H7 (cell line): ENCODE results near the gene ABHD14A. TPM values are rescaled to one million over a fixed set of nuclear protein-coding genes. Genes with fewer than 3 reads are reported as not detected.

Experiments
- DNase-seq: peaks from one replicate; pipeline ENCODE4 v3.0.0; 2012
- H3K27me3 ChIP-seq: 2 replicates; pipeline ENCODE4 v1.6.0; 2011; ENCODE audit warnings: mild to moderate bottlenecking, low read length; ENCODE audit not compliant: control insufficient read depth, insufficient read depth
- H3K36me3 ChIP-seq: replicated peaks from 2 replicates; pipeline ENCODE4 v1.5.1; 2011; ENCODE audit warnings: low read length; ENCODE audit not compliant: control insufficient read depth, insufficient read depth
- H3K4me3 ChIP-seq: 2 replicates; pipeline ENCODE4 v1.5.1; 2011; ENCODE audit warnings: low read depth, mild to moderate bottlenecking, control low read depth, low read length, moderate library complexity; ENCODE audit not compliant: insufficient read depth
- total RNA-seq: library from RNA; depleted of rRNA; stranded (reverse); fragments of >200 nt; shearing (Covaris generic); gene quantifications from 2 replicates; pipeline ENCODE4 v1.2.3, GENCODE V29; 2014

ABHD14A gene
- total RNA-seq, 1 experiment from 2014 or later = 7.7 TPM

DNA sequence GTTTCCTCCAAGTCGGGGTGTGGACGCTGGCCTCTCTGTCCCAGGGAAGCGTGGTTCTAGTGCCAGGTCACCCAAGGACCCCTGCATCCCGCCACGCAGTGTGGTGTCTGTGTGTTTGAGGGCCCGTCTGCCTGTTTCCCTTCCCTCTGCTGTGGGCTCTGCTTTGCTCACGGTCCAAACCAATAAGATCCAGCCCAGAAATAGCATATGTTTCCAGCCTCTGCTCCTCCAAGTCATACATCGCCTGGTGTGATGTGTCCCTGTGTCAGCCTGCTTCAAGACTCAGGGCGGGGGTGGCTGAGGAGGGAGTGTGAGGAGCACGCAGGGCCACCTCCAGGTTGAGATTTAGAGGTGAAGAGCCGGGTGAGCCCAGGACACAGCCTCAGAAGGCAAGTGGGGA, 42.7 kb downstream of the ABHD14A start:
- no peaks in the 10 kb centered on the region; the same call in 1 of the 2 replicates for H3K27me3 ChIP-seq
- H3K36me3 ChIP-seq = no peaks in the 10 kb centered on the region
- no peak for DNase-seq
- H3K4me3 ChIP-seq = no peak overlapping the region

DNA sequence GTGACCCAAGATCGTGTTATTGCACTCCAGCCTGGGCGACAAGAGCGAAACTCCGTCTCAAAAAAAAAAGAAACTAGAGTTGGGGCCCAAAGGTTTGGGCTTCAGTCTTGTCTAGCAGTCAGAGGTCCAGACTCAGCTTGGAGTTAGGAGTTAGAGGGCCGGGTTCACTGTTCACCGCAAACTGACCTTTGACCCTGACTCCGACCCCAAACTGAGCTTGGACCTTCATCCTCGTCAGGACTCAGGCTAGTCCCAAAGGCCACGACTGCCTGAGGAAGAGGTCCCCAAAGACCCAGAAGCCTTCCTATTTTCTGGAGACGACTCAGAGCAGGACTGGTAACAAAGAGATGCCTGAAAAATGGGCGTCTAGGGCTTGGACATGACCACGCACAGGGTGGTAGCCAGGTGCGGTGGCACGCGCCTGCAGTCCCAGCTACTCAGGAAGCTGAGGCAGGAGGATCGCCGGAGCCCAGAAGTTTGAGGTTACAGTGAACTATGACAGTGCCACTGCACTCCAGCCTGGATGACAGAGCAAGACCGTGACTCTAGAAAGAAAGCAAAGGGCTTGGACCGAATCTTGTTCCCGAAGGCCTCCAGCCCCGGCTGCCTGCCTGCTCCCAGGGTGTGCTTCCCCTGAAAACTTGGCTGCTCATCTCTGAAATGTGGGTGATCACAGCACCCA, 43.6 kb downstream of the ABHD14A start:
- Histone ChIP-seq H3K4me3 (no peak overlapping the region), H3K36me3 (no peaks in the 10 kb centered on the region), H3K27me3 (no peaks in the 10 kb centered on the region; the same call in 1 of the 2 replicates)
- DNase-seq = no peak

DNA sequence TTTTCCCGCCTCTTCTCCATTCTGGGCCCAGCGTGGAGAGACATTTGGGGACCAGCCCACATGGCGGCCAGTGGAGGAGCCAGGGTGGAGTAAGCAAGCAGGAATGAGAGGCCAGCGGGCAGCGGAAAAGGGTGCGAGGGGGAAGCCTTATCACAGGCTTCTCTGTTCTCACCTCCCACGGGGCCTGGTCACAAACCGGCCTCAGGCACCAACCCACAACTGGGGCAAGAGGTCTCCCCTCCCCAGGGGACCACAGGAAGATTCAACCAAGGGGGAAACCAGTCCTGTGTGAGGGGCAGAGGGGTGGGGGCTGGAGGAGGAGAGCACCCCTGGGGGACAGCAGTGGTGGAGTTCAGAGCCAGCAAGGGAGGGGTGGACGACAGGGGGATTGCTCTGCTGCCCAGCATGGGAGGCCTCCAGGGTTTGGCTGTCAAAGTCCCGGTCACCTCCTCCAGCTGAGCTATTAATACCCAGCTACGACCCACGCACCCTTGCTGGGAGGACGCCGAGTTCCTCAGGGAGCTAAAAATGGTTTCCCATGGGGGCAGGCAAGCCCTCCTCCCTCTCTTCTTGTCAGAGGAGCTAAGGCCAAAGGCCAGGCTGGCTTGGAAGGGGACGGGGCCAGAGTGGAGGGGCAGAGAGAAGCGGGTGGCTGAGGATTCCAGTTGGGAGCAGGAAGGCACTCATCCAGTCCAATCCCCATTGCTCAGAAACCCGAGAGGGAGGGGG, 44.7 kb downstream of the ABHD14A start:
- H3K4me3 ChIP-seq = no peak overlapping the region
- no peaks in the 10 kb centered on the region for H3K27me3 ChIP-seq
- no peaks in the 10 kb centered on the region for H3K36me3 ChIP-seq
- DNase-seq = no peak

DNA sequence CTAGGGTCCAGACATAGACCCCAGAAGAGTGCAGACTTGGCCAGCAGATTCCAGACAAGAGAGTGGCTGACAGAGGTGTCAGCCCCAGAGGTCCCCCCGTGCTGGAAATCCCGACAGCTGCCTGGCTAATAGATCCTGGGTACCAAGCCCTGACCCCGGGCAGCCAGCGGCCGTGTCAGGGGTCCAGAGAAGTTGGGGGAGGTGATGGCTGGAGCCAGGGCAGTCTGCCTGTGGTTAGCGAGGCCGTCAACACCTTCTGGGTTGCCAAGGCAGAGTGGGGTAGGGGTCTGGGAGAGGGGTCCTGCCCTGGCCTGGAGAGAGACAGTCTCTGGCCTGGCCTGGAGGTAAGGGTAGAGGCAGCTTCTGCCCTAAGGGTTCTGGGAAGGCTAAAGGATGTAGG, 45.9 kb downstream of the ABHD14A start:
- H3K4me3 ChIP-seq = no peak overlapping the region
- H3K27me3 ChIP-seq = no peaks in the 10 kb centered on the region
- H3K36me3 ChIP-seq = no peaks in the 10 kb centered on the region
- no peak for DNase-seq

DNA sequence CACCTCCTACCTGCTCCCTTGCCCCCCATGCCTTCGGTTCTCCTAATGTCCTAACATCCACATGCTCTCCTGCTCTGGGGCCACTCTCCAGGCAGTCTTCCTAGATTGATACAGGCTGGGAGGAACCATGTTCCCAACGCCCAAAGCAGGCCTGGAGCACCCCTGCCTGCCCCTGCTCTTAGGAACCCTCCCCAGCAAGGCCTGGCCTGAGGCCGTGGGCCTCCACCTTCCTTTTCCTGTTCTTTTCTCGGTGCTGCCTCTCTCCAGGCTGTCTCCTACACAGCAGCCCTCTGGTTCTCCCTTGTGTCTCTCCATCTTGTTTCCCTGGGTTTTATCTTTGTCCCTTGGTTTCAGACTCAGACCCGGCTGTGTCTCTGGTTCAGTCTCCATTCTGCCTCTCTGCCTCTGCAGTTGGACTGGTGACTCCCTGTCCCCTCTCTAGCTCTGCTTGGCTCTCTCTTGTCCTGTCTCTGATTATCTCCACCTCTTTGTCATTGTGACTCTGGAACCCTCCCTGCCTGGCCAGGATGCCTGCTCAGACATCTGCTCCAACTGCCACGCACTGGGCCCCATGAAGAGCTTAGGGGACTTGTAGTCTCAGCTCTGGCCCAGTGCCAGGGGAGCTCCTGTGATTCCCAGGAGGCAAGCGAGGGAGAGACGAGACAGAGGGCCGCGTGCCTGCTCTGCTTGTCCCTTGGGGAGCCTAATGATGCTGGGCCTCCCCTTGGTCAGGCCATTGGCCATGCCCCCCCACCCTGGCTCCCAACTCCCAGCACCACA, 46.8 kb downstream of the ABHD14A start:
- Histone ChIP-seq H3K36me3 (no peaks in the 10 kb centered on the region), H3K4me3 (no peak overlapping the region), H3K27me3 (no peaks in the 10 kb centered on the region)
- DNase-seq = no peak

DNA sequence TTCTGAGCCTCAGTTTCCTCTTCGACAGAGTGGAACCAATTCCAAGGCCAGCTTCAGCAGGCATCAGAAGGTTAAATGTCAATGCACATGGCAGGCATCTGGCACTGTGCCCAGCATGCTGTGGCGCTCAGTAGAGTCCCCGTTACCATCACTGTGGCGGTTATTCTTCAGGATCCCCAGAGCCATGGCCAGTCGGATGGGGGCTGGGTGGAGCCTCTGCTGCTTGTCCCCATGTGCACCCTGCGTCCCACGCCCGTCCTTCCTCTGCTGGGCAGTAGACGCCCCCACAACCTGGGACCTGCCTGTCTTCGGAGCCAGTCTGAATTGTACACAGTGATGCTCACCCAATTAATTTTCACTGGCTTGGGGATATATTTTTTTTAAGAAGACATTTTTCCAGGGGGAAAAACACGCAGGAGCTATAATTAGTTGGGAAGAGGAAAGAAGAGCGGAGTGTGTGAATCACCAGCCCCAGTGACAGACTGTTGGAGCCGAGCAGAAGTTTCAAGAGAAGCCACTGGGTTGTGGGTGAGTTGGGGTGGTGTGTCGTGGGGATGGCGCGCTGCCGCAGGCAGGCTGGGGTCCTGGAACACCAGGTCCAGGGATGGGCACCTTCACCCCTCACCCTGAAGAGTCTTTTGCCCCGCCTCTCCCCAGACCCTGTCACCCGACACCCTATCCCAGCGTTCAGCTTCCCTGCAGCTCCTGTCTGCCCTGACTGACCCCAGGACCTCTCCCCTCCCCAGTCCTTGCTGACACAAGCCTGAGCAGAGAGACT, 47.6 kb downstream of the ABHD14A start:
- Histone ChIP-seq H3K4me3 (no peak overlapping the region), H3K27me3 (no peaks in the 10 kb centered on the region), H3K36me3 (no peaks in the 10 kb centered on the region)
- peak; percentile 87 for DNase-seq

DNA sequence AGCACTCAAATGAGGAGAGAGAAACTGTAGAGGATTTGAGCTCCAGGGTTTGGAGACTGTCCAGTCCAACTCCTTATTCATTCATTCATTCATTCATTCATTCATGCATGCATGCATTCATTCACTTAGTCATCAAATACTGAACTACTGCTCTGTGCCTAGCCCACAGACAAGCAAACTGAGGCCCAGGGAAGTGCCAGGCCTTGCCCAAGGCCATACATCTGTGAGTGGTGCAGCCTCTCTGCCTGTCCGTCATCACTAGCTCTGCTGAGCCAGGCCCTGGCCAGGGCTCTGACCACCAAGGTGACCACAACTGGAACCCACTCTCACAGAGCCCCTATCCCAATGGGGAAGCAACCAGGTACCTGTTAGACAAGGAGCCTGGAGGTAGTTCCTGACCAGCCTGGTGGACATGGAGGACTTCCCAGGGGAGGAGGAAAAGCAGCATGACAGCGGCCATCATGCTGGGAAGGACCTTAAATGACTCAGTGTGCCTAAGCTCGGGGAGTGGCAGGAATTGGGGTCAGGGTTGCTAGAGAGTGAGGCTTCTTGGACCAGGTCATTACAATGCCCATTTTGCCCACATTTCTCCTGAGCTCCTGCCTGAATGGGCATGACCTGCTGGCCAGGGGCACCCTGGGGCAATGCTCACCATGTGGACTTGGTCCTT, 48.4 kb downstream of the ABHD14A start:
- no peak for DNase-seq
- Histone ChIP-seq H3K27me3 (no peaks in the 10 kb centered on the region), H3K36me3 (no peaks in the 10 kb centered on the region), H3K4me3 (no peak overlapping the region)

DNA sequence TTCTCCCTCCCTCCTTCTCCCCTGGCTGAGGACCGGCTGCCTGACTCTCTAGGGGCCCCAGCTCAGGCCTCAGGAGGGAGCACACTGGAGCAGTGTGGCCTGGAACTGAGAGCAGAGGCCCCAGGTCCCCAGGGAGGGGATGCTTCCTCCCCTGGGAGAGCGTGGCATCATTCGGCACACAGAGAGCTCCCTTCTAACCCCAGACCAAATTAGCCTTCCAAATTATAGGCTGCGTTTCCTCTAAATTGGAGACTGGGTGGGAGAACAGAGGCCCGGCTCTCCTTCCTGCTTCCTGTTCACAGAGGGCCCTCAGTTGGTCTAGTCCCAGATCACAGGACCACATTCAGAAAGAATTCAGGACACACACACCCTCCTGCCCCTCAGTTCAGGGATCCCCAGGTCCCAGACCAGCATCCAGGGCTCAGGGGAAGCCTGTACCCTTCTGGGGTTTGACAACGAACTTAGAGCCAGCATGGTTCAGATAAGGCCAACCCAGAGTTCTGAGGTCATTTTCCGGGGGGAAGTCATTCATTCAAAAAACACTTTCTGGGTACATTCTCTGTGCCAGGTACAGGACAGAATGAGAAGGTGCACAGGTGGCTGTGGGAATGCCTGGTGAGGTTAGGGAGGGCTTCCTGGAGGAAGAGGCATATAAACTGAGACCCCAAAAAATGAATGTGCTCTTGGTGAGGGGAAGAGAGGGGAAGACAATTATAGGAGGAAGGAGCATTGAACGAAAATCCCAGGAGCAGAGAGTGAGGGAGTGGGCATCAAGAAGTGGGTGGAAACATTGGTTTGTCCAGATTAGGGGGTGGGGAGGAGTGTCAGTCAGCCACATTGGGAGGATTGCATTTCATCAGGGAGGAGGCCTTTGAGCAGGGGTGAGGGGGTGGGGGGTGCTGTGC, 49.2 kb downstream of the ABHD14A start:
- Histone ChIP-seq H3K27me3 (no peaks in the 10 kb centered on the region), H3K36me3 (no peaks in the 10 kb centered on the region), H3K4me3 (no peak overlapping the region)
- DNase-seq = no peak

DNA sequence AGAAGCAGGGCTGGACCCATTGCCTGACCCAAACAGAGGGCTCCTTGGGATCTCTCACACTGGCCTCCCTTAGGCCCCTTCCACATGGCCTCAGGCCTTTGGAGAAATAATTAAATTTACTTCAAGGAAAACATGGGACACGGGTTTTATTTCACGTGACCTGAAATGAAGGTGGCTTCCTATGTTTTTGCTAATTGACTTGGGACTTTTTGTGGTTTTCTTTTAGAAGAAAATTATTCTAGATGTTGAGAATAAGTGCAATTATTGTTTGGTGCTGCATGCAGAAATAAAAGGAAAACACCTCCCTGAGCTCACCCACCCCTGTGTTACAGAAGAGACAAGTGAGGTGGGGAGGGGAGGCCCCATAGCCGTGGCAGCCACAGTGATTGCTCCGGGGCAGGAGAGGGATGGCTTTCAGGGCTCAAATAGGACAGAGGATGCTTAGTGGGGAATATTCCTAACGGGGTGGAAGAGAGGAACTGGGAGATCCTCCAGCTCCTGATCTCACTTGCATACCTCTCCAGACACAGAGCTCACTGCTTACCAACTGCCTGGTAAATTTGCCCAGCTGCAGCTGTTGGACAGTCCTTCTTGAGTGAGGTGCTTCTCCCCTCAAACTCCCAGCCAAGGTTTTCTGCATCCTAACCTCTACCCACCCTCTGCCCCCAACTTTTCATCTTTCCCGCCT, 50.0 kb downstream of the ABHD14A start:
- no peaks in the 10 kb centered on the region for H3K27me3 ChIP-seq
- H3K4me3 ChIP-seq = no peak overlapping the region
- no peaks in the 10 kb centered on the region for H3K36me3 ChIP-seq
- DNase-seq = no peak

DNA sequence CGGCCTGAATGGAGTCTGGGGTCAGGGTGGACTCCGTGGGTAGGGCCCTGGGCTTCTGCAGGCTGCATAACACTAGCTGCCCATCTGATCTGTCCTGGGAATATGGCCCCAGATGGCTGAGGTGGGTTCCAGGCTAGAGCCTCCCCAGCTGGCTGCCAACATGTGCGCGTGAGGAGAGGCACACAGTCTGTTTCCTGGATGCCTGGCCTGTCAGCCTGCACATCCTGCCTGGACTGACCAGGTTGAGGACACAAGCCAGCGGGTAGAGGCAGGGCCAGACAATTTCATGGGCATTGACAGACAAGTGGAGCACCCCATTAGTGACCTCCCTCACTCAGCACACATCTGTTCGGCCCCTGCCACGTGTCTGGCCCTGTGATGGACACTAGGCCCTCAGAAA, 50.6 kb downstream of the ABHD14A start:
- Histone ChIP-seq H3K27me3 (no peaks in the 10 kb centered on the region), H3K4me3 (no peak overlapping the region), H3K36me3 (no peaks in the 10 kb centered on the region)
- no peak for DNase-seq

DNA sequence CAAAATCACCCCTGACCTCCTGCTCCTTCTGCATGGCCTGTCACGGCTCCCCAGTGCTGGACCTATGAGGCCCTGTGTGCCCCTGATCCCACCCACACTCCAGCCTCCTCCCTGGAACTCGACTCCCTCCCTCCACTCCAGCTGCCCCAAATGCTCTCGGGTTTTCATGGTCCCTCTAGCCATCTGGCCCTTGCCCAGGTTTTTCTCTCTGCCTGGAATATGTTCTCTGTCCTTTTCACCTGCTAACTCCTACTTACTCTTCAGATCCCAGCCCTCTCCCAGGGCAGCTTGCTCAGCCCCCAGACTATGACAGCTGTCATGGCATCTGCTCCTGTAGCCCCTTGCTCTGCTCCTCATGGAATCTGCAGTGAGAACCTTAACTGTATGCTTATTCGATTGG, 51.2 kb downstream of the ABHD14A start:
- no peaks in the 10 kb centered on the region for H3K36me3 ChIP-seq
- H3K27me3 ChIP-seq = no peaks in the 10 kb centered on the region
- no peak overlapping the region for H3K4me3 ChIP-seq
- DNase-seq = no peak

DNA sequence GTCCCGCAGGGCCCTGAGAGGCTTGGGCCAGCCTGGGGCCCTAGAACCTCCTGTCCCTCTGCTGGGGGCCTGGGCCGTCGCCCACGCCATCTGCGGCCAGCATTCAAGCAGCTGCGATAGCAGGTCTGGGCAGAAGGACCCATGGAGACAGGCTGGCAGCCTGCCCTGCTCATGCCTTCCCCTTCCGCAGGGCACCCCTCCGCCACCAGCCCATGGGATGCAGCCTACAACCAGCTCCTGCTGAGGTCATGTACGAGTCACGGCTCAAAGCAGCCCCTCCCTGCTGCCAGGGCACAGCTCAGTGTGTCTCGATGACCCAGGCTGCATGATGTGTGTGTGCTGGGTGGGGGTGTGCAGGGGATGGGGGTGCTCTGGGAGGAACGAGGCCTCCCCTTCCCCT, 53.7 kb downstream of the ABHD14A start:
- DNase-seq = no peak
- no peak overlapping the region for H3K4me3 ChIP-seq
- H3K36me3 ChIP-seq = no peaks in the 10 kb centered on the region
- H3K27me3 ChIP-seq = no peaks in the 10 kb centered on the region

DNA sequence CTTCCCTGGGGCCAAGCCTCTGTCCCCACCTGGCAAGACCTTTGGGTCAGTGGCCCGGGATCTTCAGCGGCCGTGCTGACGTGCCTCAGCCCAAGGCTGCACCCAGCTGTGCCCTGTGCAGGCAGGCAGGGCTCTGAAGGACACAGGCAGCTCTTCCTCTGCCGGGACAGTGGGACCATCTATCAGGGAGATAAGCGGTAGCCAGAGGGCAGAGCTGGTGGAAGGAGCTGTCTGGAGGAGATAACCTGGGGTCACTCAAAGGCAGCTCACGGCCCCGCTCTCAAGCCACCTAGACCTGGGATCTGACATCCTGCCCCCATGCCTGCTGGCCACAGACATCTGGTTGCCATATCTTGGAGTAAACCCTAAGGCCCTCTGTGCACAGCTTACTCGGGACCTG, 54.2 kb downstream of the ABHD14A start:
- H3K4me3 ChIP-seq = no peak overlapping the region
- no peak for DNase-seq
- no peaks in the 10 kb centered on the region for H3K27me3 ChIP-seq
- no peaks in the 10 kb centered on the region for H3K36me3 ChIP-seq
